T-cell (primary cell): ENCODE data around the gene SLC12A2. TPM values are rescaled to one million over a fixed set of nuclear protein-coding genes. Genes with fewer than 3 reads are reported as not detected.
A peak's percentile ranks its signal among the peaks of the same experiment; 100 is the strongest.

Experiments
- ATAC-seq, 4 experiments: fragments of 200-7000 bp in 3 of 4; fragments of 150-1000 bp in 1 of 4; cut with Tn5 transposase; replicated peaks in 1 of 4; 1 replicate in 3 of 4; 2 replicates in 1 of 4; pipeline ENCODE4 v1.10.0; 2021; ENCODE audit warnings: moderate library complexity in 3 of 4, mild to moderate bottlenecking in 2 of 4, moderate number of reproducible peaks in 1 of 4
- CTCF ChIA-PET, 2 donors: fragments of 300-600 bp; sonication (Branson Sonifier 250); formaldehyde crosslinking; loops; one replicate each; lab custom pipeline; 2022; ENCODE audit warnings: antibody characterized with exemption in 2 of 2; lab: Charles Lee
- POLR2A ChIA-PET, 2 donors: fragments of 300-600 bp; sonication (Branson Sonifier 250); formaldehyde crosslinking; loops; one replicate each; lab custom pipeline; 2022; ENCODE audit warnings: antibody characterized with exemption in 2 of 2; lab: Charles Lee
- DNase-seq, 35 experiments: peaks; one replicate each; pipeline versions ENCODE4 v3.0.0 to v3.0.0-alpha.2; 2013 to 2023
- H3K27ac ChIP-seq: one replicate; pipeline ENCODE4 v1.5.1; 2013; ENCODE audit warnings: low read length
- H3K27me3 ChIP-seq, 2 experiments: replicated peaks in 1 of 2; 1 replicate in 1 of 2; 2 replicates in 1 of 2; pipeline versions ENCODE4 v1.6.1 to v1.7.0; 2013; ENCODE audit warnings: low read length in 1 of 2, mixed read lengths in 1 of 2; ENCODE audit not compliant: control insufficient read depth in 2 of 2, insufficient read depth in 2 of 2; ENCODE audit errors: extremely low read depth in 1 of 2
- H3K36me3 ChIP-seq, 2 donors: 1 replicate in 1 of 2; 2 replicates in 1 of 2; pipeline versions ENCODE4 v1.6.1 to v1.7.0; 2013; ENCODE audit warnings: low read length in 1 of 2; ENCODE audit not compliant: control insufficient read depth in 2 of 2, insufficient read depth in 1 of 2; ENCODE audit errors: extremely low read depth in 1 of 2
- H3K4me1 ChIP-seq, 2 experiments: 1 replicate in 1 of 2; 2 replicates in 1 of 2; pipeline versions ENCODE4 v1.6.1 to v1.7.0; 2013; ENCODE audit warnings: low read length in 2 of 2, mixed read lengths in 1 of 2; ENCODE audit not compliant: insufficient read depth in 2 of 2, control insufficient read depth in 1 of 2; ENCODE audit errors: extremely low read depth in 1 of 2
- H3K4me3 ChIP-seq, 2 donors: 1 replicate in 1 of 2; 2 replicates in 1 of 2; pipeline versions ENCODE4 v1.5.1 to v1.7.0; 2013; ENCODE audit warnings: mild to moderate bottlenecking in 2 of 2, low read length in 1 of 2, moderate library complexity in 1 of 2; ENCODE audit not compliant: control insufficient read depth in 1 of 2; ENCODE audit errors: extremely low read depth in 1 of 2
- H3K9me3 ChIP-seq: 2 replicates; pipeline ENCODE4 v1.7.0; 2013
- H3K27ac Mint-ChIP-seq, 2 donors: one replicate each; pipeline ENCODE4 v1.8.0; 2020 to 2021; ENCODE audit warnings: mild to moderate bottlenecking in 2 of 2, mixed read lengths in 2 of 2
- H3K27me3 Mint-ChIP-seq, 2 donors: one replicate each; pipeline ENCODE4 v1.8.0; 2021 to 2022; ENCODE audit warnings: mixed read lengths in 2 of 2
- H3K36me3 Mint-ChIP-seq: one replicate; pipeline ENCODE4 v1.8.0; 2021; ENCODE audit warnings: mixed read lengths
- H3K4me1 Mint-ChIP-seq, 3 donors: one replicate each; pipeline ENCODE4 v1.8.0; 2020 to 2022; ENCODE audit warnings: mixed read lengths in 3 of 3, mild to moderate bottlenecking in 1 of 3
- H3K4me3 Mint-ChIP-seq, 3 donors: one replicate each; pipeline ENCODE4 v1.8.0; 2020 to 2022; ENCODE audit warnings: mild to moderate bottlenecking in 3 of 3, mixed read lengths in 3 of 3, moderate library complexity in 3 of 3
- H3K9me3 Mint-ChIP-seq, 3 donors: one replicate each; pipeline ENCODE4 v1.8.0; 2020 to 2022; ENCODE audit warnings: mixed read lengths in 3 of 3
- WGBS: methylation state at CpG from one replicate; pipeline ENCODE4 v1.1.5; 2013; ENCODE audit warnings: missing lambda C conversion rate; ENCODE audit not compliant: insufficient coverage; 5-methylcytosine and 5-hydroxymethylcytosine counted together
- total RNA-seq, 35 experiments: library from RNA in 6 of 35; stranded (reverse) in 6 of 35; fragments of 120-200 nt in 1 of 35; gene quantifications; one replicate each; pipeline versions ENCODE4 v1.2.1 to v1.2.4 and lab custom pipeline; 2013 to 2026

The SLC12A2 gene
- total RNA-seq, 5 donors from 2014 or later (not counting 1 experiment from before 2014, with no cell fraction given) = 10.5 to 15.9 (median 12.4) TPM

GRCh38 chr5:128195316-128195715 is 111.8 kb downstream of the SLC12A2 start:
- POLR2A ChIA-PET = interaction anchor here in 1 of 2 donors (0.6 kb wide), 1 partner anchor 1347 kb away, joined by 5 read pairs; no protein-coding TSS in a partner anchor
- ATAC-seq (no peak), DNase-seq (no peak)
- CTCF ChIA-PET = no interaction called here
- Histone ChIP-seq H3K36me3 (no peaks in the 10 kb centered on the region), H3K4me1 (peaks cover 12 to 18% of the 10 kb centered on the region in 2 experiments), H3K4me3 (no peak overlapping the region), H3K27ac (no peak overlapping the region), H3K9me3 (no peaks in the 10 kb centered on the region), H3K27me3 (no peaks in the 10 kb centered on the region)
- H3K4me3 Mint-ChIP-seq = no peak overlapping the region
- H3K9me3 Mint-ChIP-seq = no peaks in the 10 kb centered on the region
- no peak overlapping the region for H3K27ac Mint-ChIP-seq
- WGBS = no CpG with 5 or more reads among the region's 1 CpG
- H3K4me1 Mint-ChIP-seq = peaks cover 30 to 35% (median 33%) of the 10 kb centered on the region in 3 donors
- no peaks in the 10 kb centered on the region for H3K27me3 Mint-ChIP-seq
- no peaks in the 10 kb centered on the region for H3K36me3 Mint-ChIP-seq

- H3K27ac ChIP-seq = no peak overlapping the region
- Mint-ChIP-seq H3K27me3 (no peaks in the 10 kb centered on the region), H3K9me3 (no peaks in the 10 kb centered on the region), H3K4me3 (no peak overlapping the region), H3K4me1 (peaks cover 30 to 37% (median 35%) of the 10 kb centered on the region in 3 donors), H3K36me3 (no peaks in the 10 kb centered on the region), H3K27ac (peak overlapping the region in 1 of 2 donors; percentile 83)
- peaks cover 14 to 18% of the 10 kb centered on the region in 2 experiments for H3K4me1 ChIP-seq
- H3K36me3 ChIP-seq = no peaks in the 10 kb centered on the region
- ChIA-PET CTCF (interaction anchor here in 1 of 2 donors (0.6 kb wide), 1 partner anchor 114 kb away, joined by 3 read pairs; no protein-coding TSS in a partner anchor), POLR2A (interaction anchor here in 1 of 2 donors (0.6 kb wide), 1 partner anchor 23 kb away, joined by 6 read pairs; no protein-coding TSS in a partner anchor)
- DNase-seq (no peak), ATAC-seq (no peak)
- no CpG with 5 or more reads among the region's 2 CpGs for WGBS
- no peaks in the 10 kb centered on the region for H3K27me3 ChIP-seq
- H3K4me3 ChIP-seq = no peak overlapping the region
- H3K9me3 ChIP-seq = no peaks in the 10 kb centered on the region
Measured at GRCh38 chr5:128196080-128196479, 112.5 kb downstream of the SLC12A2 start.

- Histone ChIP-seq H3K36me3 (no peaks in the 10 kb centered on the region), H3K9me3 (no peaks in the 10 kb centered on the region), H3K27me3 (peaks cover 0 to 4% of the 10 kb centered on the region in 2 experiments), H3K4me1 (peaks cover 20 to 21% of the 10 kb centered on the region in 2 experiments), H3K27ac (peak overlapping the region; percentile 28), H3K4me3 (no peak overlapping the region)
- H3K27me3 Mint-ChIP-seq = peaks cover 0 to 2% of the 10 kb centered on the region in 2 donors
- no peaks in the 10 kb centered on the region for H3K9me3 Mint-ChIP-seq
- no peaks in the 10 kb centered on the region for H3K36me3 Mint-ChIP-seq
- CTCF ChIA-PET = interaction anchor here in 1 of 2 donors (0.6 to 0.8 kb wide), 3 partner anchors 114 to 902 kb away, joined by 3 to 6 read pairs (median 3); no protein-coding TSS in a partner anchor
- peak overlapping the region; percentile 73 to 83 for H3K27ac Mint-ChIP-seq
- peak; percentile 32 to 83 (median 38) for ATAC-seq
- POLR2A ChIA-PET = interaction anchor here (0.5 to 0.6 kb wide), 3 partner anchors 24 to 1359 kb away, joined by 3 to 6 read pairs (median 3); no protein-coding TSS in a partner anchor
- DNase-seq = peak in 20 of 35 experiments; percentile 9 to 70 (median 37)
- peaks cover 30 to 41% (median 40%) of the 10 kb centered on the region in 3 donors for H3K4me1 Mint-ChIP-seq
- peak overlapping the region in 1 of 3 donors; percentile 72 for H3K4me3 Mint-ChIP-seq
- WGBS = 64% methylated on average over 1 of the region's 3 CpGs
Measured at GRCh38 chr5:128196791-128197190, 113.2 kb downstream of the SLC12A2 start.

GRCh38 chr5:128197896-128198522 is 114.4 kb downstream of the SLC12A2 start:
- DNase-seq = peak in 13 of 35 experiments; percentile 3 to 70 (median 23)
- POLR2A ChIA-PET = no interaction called here
- Mint-ChIP-seq H3K9me3 (no peaks in the 10 kb centered on the region), H3K27ac (peak overlapping the region; percentile 73 to 83), H3K4me1 (peaks cover 30 to 41% (median 40%) of the 10 kb centered on the region in 3 donors), H3K27me3 (peaks cover 0 to 2% of the 10 kb centered on the region in 2 donors), H3K36me3 (no peaks in the 10 kb centered on the region), H3K4me3 (peak overlapping the region in 2 of 3 donors; percentile 17 to 72)
- Histone ChIP-seq H3K36me3 (no peaks in the 10 kb centered on the region), H3K4me1 (peaks cover 20 to 21% of the 10 kb centered on the region in 2 experiments), H3K27me3 (peaks cover 0 to 5% of the 10 kb centered on the region in 2 experiments), H3K4me3 (no peak overlapping the region), H3K27ac (peak overlapping the region; percentile 28), H3K9me3 (no peaks in the 10 kb centered on the region)
- 28% methylated on average over 3 of the region's 4 CpGs for WGBS
- CTCF ChIA-PET = no interaction called here
- peak; percentile 31 to 41 (median 38) for ATAC-seq

GRCh38 chr5:128199104-128199503 is 115.5 kb downstream of the SLC12A2 start:
- H3K4me1 Mint-ChIP-seq = peaks cover 30 to 37% (median 37%) of the 10 kb centered on the region in 3 donors
- DNase-seq (no peak), ATAC-seq (no peak)
- POLR2A ChIA-PET = no interaction called here
- Histone ChIP-seq H3K27ac (no peak overlapping the region), H3K4me3 (no peak overlapping the region), H3K4me1 (peaks cover 20 to 21% of the 10 kb centered on the region in 2 experiments), H3K27me3 (peaks cover 0 to 5% of the 10 kb centered on the region in 2 experiments), H3K36me3 (no peaks in the 10 kb centered on the region), H3K9me3 (no peaks in the 10 kb centered on the region)
- peaks cover 0 to 2% of the 10 kb centered on the region in 2 donors for H3K27me3 Mint-ChIP-seq
- H3K36me3 Mint-ChIP-seq = no peaks in the 10 kb centered on the region
- CTCF ChIA-PET = interaction anchor here in 1 of 2 donors (0.5 to 1.1 kb wide), 3 partner anchors 15 to 635 kb away, joined by 3 read pairs; no protein-coding TSS in a partner anchor
- H3K27ac Mint-ChIP-seq = no peak overlapping the region
- no peaks in the 10 kb centered on the region for H3K9me3 Mint-ChIP-seq
- WGBS = 100% methylated on average over 4 of the region's 4 CpGs
- peak overlapping the region in 1 of 3 donors; percentile 15 for H3K4me3 Mint-ChIP-seq

GRCh38 chr5:128199611-128200010 is 116.0 kb downstream of the SLC12A2 start:
- Histone ChIP-seq H3K4me1 (peaks cover 20 to 21% of the 10 kb centered on the region in 2 experiments), H3K36me3 (no peaks in the 10 kb centered on the region), H3K27ac (no peak overlapping the region), H3K9me3 (no peaks in the 10 kb centered on the region), H3K4me3 (no peak overlapping the region), H3K27me3 (peaks cover 0 to 5% of the 10 kb centered on the region in 2 experiments)
- Mint-ChIP-seq H3K4me3 (no peak overlapping the region), H3K27me3 (peaks cover 0 to 2% of the 10 kb centered on the region in 2 donors), H3K4me1 (peaks cover 30 to 37% (median 36%) of the 10 kb centered on the region in 3 donors), H3K27ac (no peak overlapping the region), H3K9me3 (no peaks in the 10 kb centered on the region), H3K36me3 (no peaks in the 10 kb centered on the region)
- ATAC-seq (no peak), DNase-seq (no peak)
- POLR2A ChIA-PET = no interaction called here
- CTCF ChIA-PET = interaction anchor here in 1 of 2 donors (0.5 to 1.1 kb wide), 2 partner anchors 15 to 636 kb away, joined by 3 read pairs; no protein-coding TSS in a partner anchor
